HG03558 (cell line): ENCODE measurements around the gene BIRC2.

Experiments used
- ATAC-seq: cut with Tn5 transposase; IDR thresholded peaks from one replicate; pipeline ENCODE4 v1.9.1; 2021; ENCODE audit warnings: moderate number of reproducible peaks; ENCODE audit not compliant: unreplicated experiment; ENCODE audit errors: extremely low read depth

The BIRC2 gene

DNA sequence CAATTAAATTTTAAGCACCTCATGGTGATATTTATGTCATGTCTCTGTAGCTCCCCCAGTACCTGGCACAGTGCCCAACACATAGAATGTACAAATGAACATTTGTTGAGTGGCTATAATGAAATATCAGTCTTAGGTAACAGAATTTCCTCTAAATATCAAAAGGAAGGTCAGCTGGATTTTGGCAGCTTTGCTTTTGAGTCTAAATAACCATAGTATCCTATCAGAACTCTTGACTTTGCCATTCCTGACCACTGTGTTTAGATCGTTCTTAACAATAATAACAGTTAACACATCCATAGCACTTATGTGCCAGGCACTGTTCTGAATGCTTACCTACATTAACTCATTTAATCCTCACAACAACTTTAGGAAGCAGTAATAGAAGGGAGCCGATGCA, 79.0 kb downstream of the BIRC2 start:
- no peak for ATAC-seq

DNA sequence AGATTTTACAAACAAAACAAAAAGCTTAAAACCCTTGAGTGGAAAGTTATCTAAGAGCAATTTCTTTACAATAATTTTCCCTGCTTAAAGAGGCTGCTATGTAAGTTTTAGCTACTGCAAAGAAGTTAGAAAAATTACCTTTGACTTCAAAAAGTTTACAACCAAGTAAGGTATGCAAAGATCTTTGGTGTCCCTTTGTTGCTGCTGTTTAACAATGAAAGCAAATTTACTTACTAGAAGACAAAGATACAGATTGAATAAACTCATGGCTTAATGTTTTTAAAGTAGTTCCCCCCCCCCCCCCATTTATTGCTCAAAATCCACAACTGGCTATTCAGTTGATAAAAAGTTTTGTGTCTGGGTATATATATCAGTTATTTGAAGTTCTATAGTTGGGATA, 79.6 kb downstream of the BIRC2 start:
- no peak for ATAC-seq

DNA sequence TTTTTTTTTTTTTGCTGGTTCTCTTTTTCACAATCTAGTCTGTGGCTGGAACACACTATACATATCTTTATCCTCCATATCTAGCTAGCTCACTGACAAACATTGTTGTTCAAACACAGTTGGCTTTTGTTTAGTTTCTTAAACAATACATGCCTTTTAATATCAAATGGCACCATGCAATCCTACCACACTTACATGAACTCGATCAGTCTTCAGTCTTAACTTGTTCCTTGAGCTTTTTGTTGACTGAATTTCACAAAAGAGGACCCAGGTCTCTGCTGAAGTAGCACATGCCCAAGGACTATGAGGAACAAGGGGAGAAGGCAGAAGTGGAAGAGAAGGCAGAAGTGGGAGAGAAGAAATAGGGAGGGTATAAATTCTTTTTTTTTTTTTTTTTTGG, 80.1 kb downstream of the BIRC2 start:
- ATAC-seq = no peak
